Measurements from ENCODE around the gene SLC24A3. TPM values are rescaled to one million over a fixed set of nuclear protein-coding genes. Genes with fewer than 3 reads are reported as not detected.
A peak's percentile ranks its signal among the peaks of the same experiment; 100 is the strongest.

The SLC24A3 gene
- total and polyA plus RNA-seq, 2 experiments from 2014 or later = not detected

DNA sequence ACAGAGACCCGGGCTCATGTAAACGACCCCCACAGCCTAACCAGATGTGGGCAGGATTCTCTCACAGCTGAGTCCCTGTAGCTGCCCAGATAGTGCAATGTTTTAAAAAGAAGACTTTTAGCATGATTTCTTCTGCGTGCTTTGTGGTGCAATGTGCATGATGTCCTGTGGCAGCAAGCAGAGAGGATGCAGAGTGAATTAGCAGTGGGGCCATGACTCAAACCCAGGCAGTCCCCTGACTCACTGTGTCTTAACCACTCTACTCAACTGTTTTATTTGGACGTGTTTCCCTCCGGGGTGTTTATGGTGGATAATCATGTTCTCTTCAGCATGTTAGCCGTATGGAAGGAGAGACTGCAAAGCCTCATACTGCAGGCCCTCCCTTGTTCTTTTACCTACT is 247.9 kb downstream of the SLC24A3 start:
- Histone ChIP-seq H4K20me1 (ENCODE audit: insufficient read depth) (no peaks in the 10 kb centered on the region), H3F3A (ENCODE audit: insufficient read depth) (no peaks in the 10 kb centered on the region), H2AFZ (no peak overlapping the region), H3K36me3 (ENCODE audit: low read depth) (no peaks in the 10 kb centered on the region), H3K79me2 (ENCODE audit: insufficient read depth) (no peaks in the 10 kb centered on the region), H3K9me3 (ENCODE audit: low read depth) (no peaks in the 10 kb centered on the region), H3K9me2 (ENCODE audit: insufficient read depth) (no peaks in the 10 kb centered on the region), H3K27me3 (replicated peaks; ENCODE audit: insufficient read depth) (no peaks in the 10 kb centered on the region), H3K4me2 (ENCODE audit: unreplicated experiment) (no peak overlapping the region), H3K4me1 (ENCODE audit: insufficient read depth) (no peaks in the 10 kb centered on the region), H3K4me3 (no peak overlapping the region), H3K9ac (no peak overlapping the region), H3K27ac (no peak overlapping the region)
- TF ChIP-seq EZH2 (IDR thresholded peaks at IDR 0.05; ENCODE audit: insufficient read depth, poor library complexity, severe bottlenecking) = no peak
- no peak for TF ChIP-seq EZH2phosphoT487 (IDR thresholded peaks at IDR 0.05; ENCODE audit: insufficient read depth, low read depth)
- in situ Hi-C loops (cut with MboI) = no loop called here
- WGBS, 2 experiments (ENCODE audit: low coverage in 1 of 2, low lambda C conversion rate in 2 of 2, missing lambda C conversion rate in 2 of 2) = 33 to 43% methylated on average over 6 of the region's 6 CpGs
- DNase-seq = peak; percentile 40

DNA sequence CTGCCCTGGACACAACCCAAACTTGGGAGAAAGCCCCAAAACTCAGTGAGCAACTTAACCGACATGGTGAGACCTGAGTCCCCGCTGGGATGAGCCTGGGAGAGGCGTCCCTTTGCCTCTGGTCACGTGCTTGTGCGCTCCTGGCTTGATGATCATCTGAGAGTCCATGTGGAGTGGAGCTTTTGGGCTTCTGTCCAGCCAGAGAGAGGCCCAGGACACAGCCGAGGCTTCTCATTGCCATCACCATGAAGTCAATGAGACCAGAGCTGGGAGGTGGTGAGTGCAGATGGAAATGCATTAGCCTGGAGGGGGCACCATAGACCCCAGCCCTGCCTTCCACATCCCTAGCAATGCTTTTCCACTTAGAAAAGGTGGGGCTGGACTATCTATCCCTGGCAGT is 250.0 kb downstream of the SLC24A3 start:
- no peak overlapping the region for H2AFZ ChIP-seq

DNA sequence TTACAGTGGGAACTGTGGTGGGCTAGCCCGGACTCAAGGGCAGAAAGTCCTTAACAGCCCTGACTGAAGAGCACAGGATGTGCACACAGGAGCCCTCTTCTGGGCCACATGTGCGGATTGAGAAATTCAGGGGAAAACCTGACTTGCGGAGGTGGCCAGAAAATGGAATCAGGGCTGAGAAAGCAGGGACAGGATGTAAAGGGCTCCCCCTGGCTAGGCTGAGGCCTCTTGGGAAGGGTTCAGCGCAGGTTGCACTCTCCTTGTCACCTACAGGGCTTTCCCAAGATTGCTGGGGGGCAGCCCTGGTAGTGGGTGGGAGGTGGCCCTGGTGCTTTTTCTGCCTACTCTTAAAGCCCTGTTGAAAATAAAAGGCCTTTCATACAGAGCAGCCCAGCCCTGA is 251.2 kb downstream of the SLC24A3 start:
- Histone ChIP-seq H3K9ac (no peak overlapping the region), H3K4me2 (ENCODE audit: unreplicated experiment) (no peak overlapping the region), H3K27ac (no peak overlapping the region), H3K4me1 (ENCODE audit: insufficient read depth) (no peaks in the 10 kb centered on the region), H3K9me3 (ENCODE audit: low read depth) (no peaks in the 10 kb centered on the region), H3K79me2 (ENCODE audit: insufficient read depth) (no peaks in the 10 kb centered on the region), H2AFZ (no peak overlapping the region), H3K9me2 (ENCODE audit: insufficient read depth) (no peaks in the 10 kb centered on the region), H3F3A (ENCODE audit: insufficient read depth) (no peaks in the 10 kb centered on the region), H3K27me3 (replicated peaks; ENCODE audit: insufficient read depth) (peaks cover 5% of the 10 kb centered on the region; the same call in 1 of the 2 replicates), H4K20me1 (ENCODE audit: insufficient read depth) (no peaks in the 10 kb centered on the region), H3K4me3 (no peak overlapping the region), H3K36me3 (ENCODE audit: low read depth) (no peaks in the 10 kb centered on the region)
- no peak for DNase-seq
- in situ Hi-C loops (cut with MboI) = no loop called here
- 79 to 86% methylated on average over 4 of the region's 4 CpGs for WGBS, 2 experiments (ENCODE audit: low coverage in 1 of 2, low lambda C conversion rate in 2 of 2, missing lambda C conversion rate in 2 of 2)
- TF ChIP-seq EZH2 (IDR thresholded peaks at IDR 0.05; ENCODE audit: insufficient read depth, poor library complexity, severe bottlenecking) (no peak), EZH2phosphoT487 (IDR thresholded peaks at IDR 0.05; ENCODE audit: insufficient read depth, low read depth) (no peak)

More for the DNA sequence above, 250.0 kb downstream of the SLC24A3 start:
- TF ChIP-seq EZH2 (IDR thresholded peaks at IDR 0.05; ENCODE audit: insufficient read depth, poor library complexity, severe bottlenecking) (no peak), EZH2phosphoT487 (IDR thresholded peaks at IDR 0.05; ENCODE audit: insufficient read depth, low read depth) (no peak)
- Histone ChIP-seq H3K4me1 (ENCODE audit: insufficient read depth) (no peaks in the 10 kb centered on the region), H3K9me2 (ENCODE audit: insufficient read depth) (no peaks in the 10 kb centered on the region), H3K4me3 (no peak overlapping the region), H3K27me3 (replicated peaks; ENCODE audit: insufficient read depth) (peaks cover 5% of the 10 kb centered on the region; the same call in 1 of the 2 replicates), H3K79me2 (ENCODE audit: insufficient read depth) (no peaks in the 10 kb centered on the region), H3F3A (ENCODE audit: insufficient read depth) (no peaks in the 10 kb centered on the region), H3K9ac (no peak overlapping the region), H3K36me3 (ENCODE audit: low read depth) (no peaks in the 10 kb centered on the region), H4K20me1 (ENCODE audit: insufficient read depth) (no peaks in the 10 kb centered on the region), H3K27ac (no peak overlapping the region), H3K9me3 (ENCODE audit: low read depth) (no peaks in the 10 kb centered on the region), H3K4me2 (ENCODE audit: unreplicated experiment) (no peak overlapping the region)
- in situ Hi-C loops (cut with MboI) = no loop called here
- no peak for DNase-seq
- 48 to 60% methylated on average over 6 of the region's 6 CpGs for WGBS, 2 experiments (ENCODE audit: low coverage in 1 of 2, low lambda C conversion rate in 2 of 2, missing lambda C conversion rate in 2 of 2)

DNA sequence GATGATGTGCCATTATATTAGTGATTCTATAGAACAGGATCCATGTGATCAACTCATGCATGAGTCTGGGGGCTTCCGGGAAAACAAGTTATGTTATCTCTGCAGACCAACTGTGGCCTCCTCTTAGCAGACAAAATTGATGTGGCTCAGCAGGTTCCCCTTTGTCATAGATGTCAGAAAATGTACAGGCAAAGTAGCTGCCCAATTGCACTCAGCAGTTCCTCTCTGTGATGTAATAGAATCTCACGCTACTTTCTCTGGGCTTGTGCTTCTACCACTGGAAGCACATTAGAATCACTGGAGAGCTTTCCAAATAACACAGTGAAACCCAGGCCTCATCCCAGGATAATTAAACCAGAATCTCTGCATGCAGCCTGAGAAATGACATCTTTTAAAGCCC is 253.1 kb downstream of the SLC24A3 start:
- Histone ChIP-seq H3K79me2 (ENCODE audit: insufficient read depth) (no peaks in the 10 kb centered on the region), H3K4me3 (no peak overlapping the region), H2AFZ (no peak overlapping the region), H3K9me3 (ENCODE audit: low read depth) (no peaks in the 10 kb centered on the region), H3K36me3 (ENCODE audit: low read depth) (no peaks in the 10 kb centered on the region), H3K4me2 (ENCODE audit: unreplicated experiment) (no peak overlapping the region), H3K9me2 (ENCODE audit: insufficient read depth) (no peaks in the 10 kb centered on the region), H3F3A (ENCODE audit: insufficient read depth) (no peaks in the 10 kb centered on the region), H3K9ac (no peak overlapping the region), H4K20me1 (ENCODE audit: insufficient read depth) (no peaks in the 10 kb centered on the region), H3K27ac (no peak overlapping the region), H3K27me3 (replicated peaks; ENCODE audit: insufficient read depth) (peaks cover 5% of the 10 kb centered on the region; the same call in 1 of the 2 replicates), H3K4me1 (ENCODE audit: insufficient read depth) (no peaks in the 10 kb centered on the region)
- in situ Hi-C loops (cut with MboI) = no loop called here
- WGBS, 2 experiments (ENCODE audit: low coverage in 1 of 2, low lambda C conversion rate in 2 of 2, missing lambda C conversion rate in 2 of 2) = 38 to 49% methylated on average over 2 of the region's 2 CpGs
- TF ChIP-seq EZH2 (IDR thresholded peaks at IDR 0.05; ENCODE audit: insufficient read depth, poor library complexity, severe bottlenecking) (no peak), EZH2phosphoT487 (IDR thresholded peaks at IDR 0.05; ENCODE audit: insufficient read depth, low read depth) (no peak)
- no peak for DNase-seq
